ENCODE data around the gene CTBP1. TPM values are rescaled to one million over a fixed set of nuclear protein-coding genes. Genes with fewer than 3 reads are reported as not detected.

CTBP1 gene
- total RNA-seq, 1 experiment from 2014 or later = 136 TPM

GRCh38 chr4:1182313-1182712 lies 66.6 kb downstream of the CTBP1 start:
- Histone ChIP-seq H2BK20ac (ENCODE audit: low read depth, low read length, poor library complexity, severe bottlenecking) (no peak overlapping the region), H3K18ac (ENCODE audit: insufficient read length, low read depth, low read length) (no peak overlapping the region), H4K91ac (ENCODE audit: insufficient read length, low read depth, low read length) (no peak overlapping the region), H3K4ac (ENCODE audit: low read depth, low read length) (no peak overlapping the region), H3K23ac (ENCODE audit: insufficient read length, low read depth, low read length) (no peak overlapping the region), H3K27ac (ENCODE audit: insufficient read length, low read depth, low read length) (no peak overlapping the region), H2BK15ac (ENCODE audit: low read depth, low read length) (no peak overlapping the region), H3T11ph (ENCODE audit: low read length) (no peak overlapping the region), H2AK5ac (ENCODE audit: insufficient read length, low read length) (no peak overlapping the region), H4K8ac (replicated peaks; ENCODE audit: insufficient read length, low read depth, low read length) (no peak overlapping the region), H3K79me2 (ENCODE audit: insufficient read depth, low read length) (no peaks in the 10 kb centered on the region), H3K79me1 (ENCODE audit: insufficient read depth, low read depth, low read length, poor library complexity, severe bottlenecking) (no peaks in the 10 kb centered on the region), H3K9ac (ENCODE audit: extremely low read depth, insufficient read length, low read length) (no peak overlapping the region), H3K4me2 (ENCODE audit: insufficient read depth, insufficient read length, low read length) (no peak overlapping the region), H4K20me1 (ENCODE audit: control insufficient read depth, insufficient read depth, insufficient read length) (no peaks in the 10 kb centered on the region), H2AFZ (ENCODE audit: low read length) (no peak overlapping the region), H2BK120ac (ENCODE audit: low read depth, low read length, poor library complexity, severe bottlenecking) (no peak overlapping the region), H3K23me2 (ENCODE audit: insufficient read length, low read depth, low read length, poor library complexity, severe bottlenecking) (no peaks in the 10 kb centered on the region), H2BK12ac (ENCODE audit: insufficient read length, low read depth, low read length) (no peak overlapping the region), H3K56ac (ENCODE audit: insufficient read length, low read depth, low read length) (no peak overlapping the region), H3K27me3 (ENCODE audit: insufficient read depth, low read length) (no peaks in the 10 kb centered on the region), H3K4me1 (ENCODE audit: insufficient read depth, low read length) (no peaks in the 10 kb centered on the region), H4K5ac (ENCODE audit: insufficient read length, low read depth, low read length) (no peak overlapping the region), H3K14ac (ENCODE audit: insufficient read depth, low read length) (no peak overlapping the region), H2BK5ac (ENCODE audit: insufficient read length, low read length) (no peak overlapping the region), H3K9me3 (ENCODE audit: control insufficient read depth, low read depth, low read length) (peaks cover 10% of the 10 kb centered on the region)
- no peaks in the 10 kb centered on the region for H3K4me1 Mint-ChIP-seq
- H3K4me3 Mint-ChIP-seq = no peak overlapping the region
- no peak for DNase-seq
- peaks cover 65% of the 10 kb centered on the region for H3K27me3 Mint-ChIP-seq (ENCODE audit: low read depth)
- peaks cover 2 to 4% (median 3%) of the 10 kb centered on the region in 3 experiments; a peak in 3 of 7 replicates for H3K36me3 Mint-ChIP-seq (ENCODE audit: insufficient read depth in 1 of 3, low read depth in 3 of 3)
- peaks cover 26 to 29% of the 10 kb centered on the region in 2 experiments for H3K9me3 Mint-ChIP-seq
- no peak for TF ChIP-seq CTCF (conservative IDR thresholded peaks at IDR 0.05)
- H3K27ac Mint-ChIP-seq = no peak overlapping the region

Data from H9 (cell line).